Measurements from ENCODE around the gene ZDHHC11.
"Not testable (repeated sequence)": the region's sequence is repeated elsewhere in the genome, so short reads cannot be mapped to it uniquely, and the experiment has no call there.

Gene ZDHHC11

DNA sequence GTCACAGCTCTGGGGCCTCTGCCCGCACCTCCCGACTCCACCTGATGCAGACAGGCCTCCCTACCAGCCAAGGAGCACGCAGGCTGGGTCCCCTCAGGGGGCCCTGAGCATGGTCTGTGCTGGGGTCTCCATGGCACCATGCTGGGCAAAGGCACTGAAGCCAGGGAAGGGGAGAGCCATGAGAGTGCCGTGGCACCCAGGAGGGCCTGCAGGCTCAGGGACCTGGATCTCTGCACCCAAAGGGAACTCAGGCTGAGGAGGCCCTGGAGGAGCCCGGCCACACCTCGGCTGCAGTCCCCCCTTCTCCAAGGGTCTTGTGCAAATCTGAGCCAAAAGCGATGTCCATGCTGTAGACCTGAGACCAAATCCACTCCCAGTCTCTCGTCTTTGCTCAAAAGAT is 98.8 kb downstream of the ZDHHC11 start:
- not testable (repeated sequence) for H2BK5ac ChIP-seq (ENCODE audit: low read depth, low read length, poor library complexity, severe bottlenecking); H3K4me1 ChIP-seq (ENCODE audit: control insufficient read depth, insufficient read depth, low read depth, low read length); H2AK5ac ChIP-seq (ENCODE audit: low read length, severe bottlenecking); H3K4me2 ChIP-seq (ENCODE audit: low read length, poor library complexity, severe bottlenecking); H3K9me3 ChIP-seq (ENCODE audit: control insufficient read depth, low read length); H3K27ac ChIP-seq (ENCODE audit: low read length, poor library complexity, severe bottlenecking); H3K79me1 ChIP-seq (replicated peaks; ENCODE audit: low read length, poor library complexity, severe bottlenecking); H3K4me3 ChIP-seq (ENCODE audit: insufficient read depth in 1 of 2, low read depth in 1 of 2, low read length in 2 of 2); H3K27me3 ChIP-seq (ENCODE audit: control insufficient read depth in 1 of 2, insufficient read depth in 1 of 2, low read length in 2 of 2); H3K9ac ChIP-seq (ENCODE audit: low read length); H2AFZ ChIP-seq (ENCODE audit: low read depth, low read length); H3K23ac ChIP-seq (ENCODE audit: low read length in 2 of 2); H3K36me3 ChIP-seq (ENCODE audit: control insufficient read depth in 1 of 2, insufficient read depth in 2 of 2, low read depth in 1 of 2, low read length in 2 of 2); H4K91ac ChIP-seq (ENCODE audit: low read length); H4K8ac ChIP-seq (ENCODE audit: low read length); H3K4ac ChIP-seq (ENCODE audit: low read depth in 1 of 2, low read length in 2 of 2); H3K14ac ChIP-seq (ENCODE audit: low read length in 2 of 2); H3K18ac ChIP-seq (ENCODE audit: low read depth in 1 of 2, low read length in 2 of 2); DNase-seq; H2BK120ac ChIP-seq (ENCODE audit: low read depth, low read length); H2BK12ac ChIP-seq (ENCODE audit: low read length in 2 of 2); H2BK15ac ChIP-seq (ENCODE audit: low read depth, poor library complexity, severe bottlenecking)
- WGBS: 60% methylated on average over 2 of the region's 8 CpGs

DNA sequence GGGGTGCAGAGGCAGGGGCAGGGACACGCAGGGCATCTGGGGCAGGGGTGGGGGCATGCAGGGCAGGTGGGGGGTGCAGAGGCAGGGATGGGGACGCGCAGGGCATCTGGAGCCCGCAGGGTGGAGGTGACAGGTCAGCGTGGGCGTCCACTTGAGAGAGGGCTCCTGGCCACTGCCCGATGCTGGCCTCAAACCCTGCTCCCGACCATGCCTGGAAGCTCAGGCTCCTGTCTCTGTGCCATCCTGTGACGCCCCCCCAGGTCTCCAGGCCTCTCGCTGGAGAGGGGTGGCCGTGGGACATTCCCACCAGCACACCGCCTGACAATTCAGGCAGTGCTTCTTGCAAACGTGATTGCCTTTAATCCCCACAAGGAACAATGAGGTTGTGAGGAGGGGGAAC is 99.3 kb downstream of the ZDHHC11 start:
- no peak overlapping the region for H3K23ac ChIP-seq (ENCODE audit: low read length in 2 of 2)
- H2BK120ac ChIP-seq (ENCODE audit: low read depth, low read length): no peak overlapping the region
- no peaks in the 10 kb centered on the region for H3K27me3 ChIP-seq (ENCODE audit: control insufficient read depth in 1 of 2, insufficient read depth in 1 of 2, low read length in 2 of 2)
- H2AFZ ChIP-seq (ENCODE audit: low read depth, low read length): no peak overlapping the region
- DNase-seq: no peak
- H2BK12ac ChIP-seq (ENCODE audit: low read length in 2 of 2): no peak overlapping the region
- H3K9me3 ChIP-seq (ENCODE audit: control insufficient read depth, low read length): no peaks in the 10 kb centered on the region
- H3K14ac ChIP-seq (ENCODE audit: low read length in 2 of 2): no peak overlapping the region
- H3K4me1 ChIP-seq (ENCODE audit: control insufficient read depth, insufficient read depth, low read depth, low read length): no peaks in the 10 kb centered on the region
- H3K79me1 ChIP-seq (replicated peaks; ENCODE audit: low read length, poor library complexity, severe bottlenecking): no peaks in the 10 kb centered on the region
- H3K36me3 ChIP-seq (ENCODE audit: control insufficient read depth in 1 of 2, insufficient read depth in 2 of 2, low read depth in 1 of 2, low read length in 2 of 2): no peaks in the 10 kb centered on the region
- no peak overlapping the region for H3K9ac ChIP-seq (ENCODE audit: low read length)
- H3K4me2 ChIP-seq (ENCODE audit: low read length, poor library complexity, severe bottlenecking): no peak overlapping the region
- H3K4ac ChIP-seq (ENCODE audit: low read depth in 1 of 2, low read length in 2 of 2): no peak overlapping the region
- no peak overlapping the region for H3K27ac ChIP-seq (ENCODE audit: low read length, poor library complexity, severe bottlenecking)
- H3K4me3 ChIP-seq (ENCODE audit: insufficient read depth in 1 of 2, low read depth in 1 of 2, low read length in 2 of 2): no peak overlapping the region
- H2AK5ac ChIP-seq (ENCODE audit: low read length, severe bottlenecking): no peak overlapping the region
- H2BK5ac ChIP-seq (ENCODE audit: low read depth, low read length, poor library complexity, severe bottlenecking): no peak overlapping the region
- H3K18ac ChIP-seq (ENCODE audit: low read depth in 1 of 2, low read length in 2 of 2): no peak overlapping the region
- H4K91ac ChIP-seq (ENCODE audit: low read length): no peak overlapping the region
- 76% methylated on average over 7 of the region's 13 CpGs for WGBS
- no peak overlapping the region for H2BK15ac ChIP-seq (ENCODE audit: low read depth, poor library complexity, severe bottlenecking)
- no peak overlapping the region for H4K8ac ChIP-seq (ENCODE audit: low read length)

DNA sequence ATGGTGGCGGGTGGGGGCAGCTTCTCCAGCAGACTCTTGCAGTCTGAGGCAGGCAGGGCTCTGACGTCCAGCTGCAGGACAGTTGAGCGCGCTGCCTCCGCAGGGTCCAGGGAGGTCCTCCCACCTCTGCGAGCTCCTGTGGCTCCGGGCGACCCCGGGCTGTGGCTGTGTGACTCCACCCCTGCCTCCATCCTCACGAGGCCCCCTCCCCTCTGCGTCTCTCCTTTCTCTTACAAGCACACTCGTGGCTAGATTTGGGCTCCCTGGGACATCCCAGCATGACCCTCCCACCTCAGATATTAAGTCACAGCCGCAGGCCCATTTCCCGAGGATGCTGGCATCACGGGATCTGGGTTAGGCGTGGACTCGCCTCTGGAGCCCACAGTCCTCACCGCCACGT is 100.6 kb downstream of the ZDHHC11 start:
- not testable (repeated sequence) for H4K91ac ChIP-seq (ENCODE audit: low read length); H3K14ac ChIP-seq (ENCODE audit: low read length in 2 of 2); H3K9ac ChIP-seq (ENCODE audit: low read length); H3K4ac ChIP-seq (ENCODE audit: low read depth in 1 of 2, low read length in 2 of 2); H3K18ac ChIP-seq (ENCODE audit: low read depth in 1 of 2, low read length in 2 of 2); H3K4me2 ChIP-seq (ENCODE audit: low read length, poor library complexity, severe bottlenecking); H2AK5ac ChIP-seq (ENCODE audit: low read length, severe bottlenecking); H3K79me1 ChIP-seq (replicated peaks; ENCODE audit: low read length, poor library complexity, severe bottlenecking); H2BK12ac ChIP-seq (ENCODE audit: low read length in 2 of 2); H3K23ac ChIP-seq (ENCODE audit: low read length in 2 of 2); H3K27me3 ChIP-seq (ENCODE audit: control insufficient read depth in 1 of 2, insufficient read depth in 1 of 2, low read length in 2 of 2); H3K9me3 ChIP-seq (ENCODE audit: control insufficient read depth, low read length); H2AFZ ChIP-seq (ENCODE audit: low read depth, low read length); H2BK120ac ChIP-seq (ENCODE audit: low read depth, low read length); H4K8ac ChIP-seq (ENCODE audit: low read length); H3K4me3 ChIP-seq (ENCODE audit: insufficient read depth in 1 of 2, low read depth in 1 of 2, low read length in 2 of 2); H3K4me1 ChIP-seq (ENCODE audit: control insufficient read depth, insufficient read depth, low read depth, low read length); H2BK5ac ChIP-seq (ENCODE audit: low read depth, low read length, poor library complexity, severe bottlenecking); H3K27ac ChIP-seq (ENCODE audit: low read length, poor library complexity, severe bottlenecking); DNase-seq; H2BK15ac ChIP-seq (ENCODE audit: low read depth, poor library complexity, severe bottlenecking); H3K36me3 ChIP-seq (ENCODE audit: control insufficient read depth in 1 of 2, insufficient read depth in 2 of 2, low read depth in 1 of 2, low read length in 2 of 2)
- 80% methylated on average over 13 of the region's 19 CpGs for WGBS

DNA sequence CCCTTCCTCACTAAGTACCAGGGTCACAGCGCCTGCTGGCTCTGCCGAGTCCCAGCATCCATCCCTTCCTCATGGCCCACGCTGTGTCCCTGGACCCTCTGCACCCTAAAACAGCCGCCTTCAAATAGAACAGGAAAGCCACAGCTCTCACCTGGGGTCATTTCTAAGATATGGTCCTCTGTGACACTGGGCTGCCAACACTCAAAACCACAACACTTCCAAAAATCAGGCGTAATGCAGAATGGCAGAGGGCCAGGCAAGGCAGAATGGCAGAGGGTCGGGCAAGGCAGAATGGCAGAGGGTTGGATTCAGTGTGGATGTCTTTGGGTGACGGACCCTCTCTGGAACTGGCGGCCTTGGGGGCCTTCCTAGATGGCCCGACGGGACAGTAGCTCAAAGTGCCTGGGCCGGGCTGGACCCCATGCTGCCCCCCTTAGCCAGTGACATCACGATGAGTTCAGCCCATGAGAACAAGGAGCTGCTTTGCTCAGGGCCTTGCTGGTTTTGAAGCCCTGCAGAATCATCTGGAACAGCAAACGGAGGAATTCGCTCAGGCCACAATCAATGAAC is 101.6 kb downstream of the ZDHHC11 start:
- Histone ChIP-seq H2BK5ac (ENCODE audit: low read depth, low read length, poor library complexity, severe bottlenecking) (no peak overlapping the region), H3K4ac (ENCODE audit: low read depth in 1 of 2, low read length in 2 of 2) (no peak overlapping the region), H3K27me3 (ENCODE audit: control insufficient read depth in 1 of 2, insufficient read depth in 1 of 2, low read length in 2 of 2) (no peaks in the 10 kb centered on the region), H2BK120ac (ENCODE audit: low read depth, low read length) (no peak overlapping the region), H3K23ac (ENCODE audit: low read length in 2 of 2) (no peak overlapping the region), H3K14ac (ENCODE audit: low read length in 2 of 2) (no peak overlapping the region), H4K8ac (ENCODE audit: low read length) (no peak overlapping the region), H3K79me1 (replicated peaks; ENCODE audit: low read length, poor library complexity, severe bottlenecking) (no peaks in the 10 kb centered on the region), H2BK15ac (ENCODE audit: low read depth, poor library complexity, severe bottlenecking) (no peak overlapping the region), H2AK5ac (ENCODE audit: low read length, severe bottlenecking) (no peak overlapping the region), H3K27ac (ENCODE audit: low read length, poor library complexity, severe bottlenecking) (no peak overlapping the region), H3K4me1 (ENCODE audit: control insufficient read depth, insufficient read depth, low read depth, low read length) (no peaks in the 10 kb centered on the region), H3K9ac (ENCODE audit: low read length) (no peak overlapping the region), H3K18ac (ENCODE audit: low read depth in 1 of 2, low read length in 2 of 2) (no peak overlapping the region), H3K9me3 (ENCODE audit: control insufficient read depth, low read length) (no peaks in the 10 kb centered on the region), H2AFZ (ENCODE audit: low read depth, low read length) (no peak overlapping the region), H2BK12ac (ENCODE audit: low read length in 2 of 2) (no peak overlapping the region), H3K4me3 (ENCODE audit: insufficient read depth in 1 of 2, low read depth in 1 of 2, low read length in 2 of 2) (no peak overlapping the region), H3K4me2 (ENCODE audit: low read length, poor library complexity, severe bottlenecking) (no peak overlapping the region), H3K36me3 (ENCODE audit: control insufficient read depth in 1 of 2, insufficient read depth in 2 of 2, low read depth in 1 of 2, low read length in 2 of 2) (no peaks in the 10 kb centered on the region), H4K91ac (ENCODE audit: low read length) (no peak overlapping the region)
- DNase-seq: no peak
- 89% methylated on average over 12 of the region's 14 CpGs for WGBS

All from mesenchymal stem cell (in vitro differentiated cells and primary cell).